B cell (primary cell): Measurements from ENCODE around the gene WDR47. TPM values are rescaled to one million over a fixed set of nuclear protein-coding genes. Genes with fewer than 3 reads are reported as not detected.

Experiments
- ATAC-seq: fragments of 200-7000 bp; cut with Tn5 transposase; one replicate; pipeline ENCODE4 v1.10.0; 2021; ENCODE audit warnings: low read depth, mild to moderate bottlenecking, moderate number of reproducible peaks, moderate library complexity
- CTCF ChIA-PET: fragments of 350-600 bp; sonication (Branson Sonifier 250); formaldehyde crosslinking; loops from one replicate; lab custom pipeline; 2021; ENCODE audit warnings: antibody characterized with exemption, inconsistent platforms; lab: Charles Lee
- POLR2A ChIA-PET: fragments of 350-600 bp; sonication (Branson Sonifier 250); formaldehyde crosslinking; loops from one replicate; lab custom pipeline; 2021; ENCODE audit warnings: antibody characterized with exemption; lab: Charles Lee
- DNase-seq: peaks from one replicate; pipeline ENCODE4 v3.0.0; 2013
- H2AFZ ChIP-seq: 2 replicates; pipeline ENCODE4 v1.6.1; 2012; ENCODE audit warnings: mild to moderate bottlenecking, low read depth, low read length; ENCODE audit not compliant: insufficient read depth, poor library complexity, severe bottlenecking
- H3K27ac ChIP-seq, 2 donors: 1 replicate in 1 of 2; 2 replicates in 1 of 2; pipeline ENCODE4 v1.5.1; 2012 to 2013; ENCODE audit warnings: low read length in 2 of 2, mild to moderate bottlenecking in 2 of 2, moderate library complexity in 1 of 2
- H3K27me3 ChIP-seq, 4 experiments: fragments of 200-600 bp in 1 of 4; sonication (generic) in 1 of 4; replicated peaks in 1 of 4; 1 replicate in 2 of 4; 2 replicates in 2 of 4; pipeline versions ENCODE4 v1.6.1 to v1.7.0; 2013 to 2016; ENCODE audit warnings: low read length in 3 of 4, mild to moderate bottlenecking in 2 of 4, mixed read lengths in 1 of 4, moderate library complexity in 1 of 4; ENCODE audit not compliant: insufficient read depth in 4 of 4, control insufficient read depth in 3 of 4; ENCODE audit errors: control extremely low read depth in 1 of 4
- H3K36me3 ChIP-seq, 2 experiments: replicated peaks in 1 of 2; 1 replicate in 1 of 2; 2 replicates in 1 of 2; pipeline versions ENCODE4 v1.6.1 to v1.7.1; 2013; ENCODE audit warnings: low read length in 1 of 2; ENCODE audit not compliant: insufficient read depth in 2 of 2, control insufficient read depth in 1 of 2; ENCODE audit errors: control extremely low read depth in 1 of 2, extremely low read depth in 1 of 2
- H3K4me1 ChIP-seq, 2 donors: fragments of 200-600 bp in 1 of 2; sonication (generic) in 1 of 2; 1 replicate in 1 of 2; 2 replicates in 1 of 2; pipeline versions ENCODE4 v1.5.1 to v1.6.1; 2013 to 2017; ENCODE audit warnings: low read length in 2 of 2; ENCODE audit not compliant: control insufficient read depth in 2 of 2, insufficient read depth in 2 of 2
- H3K4me2 ChIP-seq: replicated peaks from 2 replicates; pipeline ENCODE3; 2012; ENCODE audit warnings: mild to moderate bottlenecking, low read depth, low read length; ENCODE audit not compliant: poor library complexity, severe bottlenecking
- H3K4me3 ChIP-seq, 5 experiments: fragments of 200-600 bp in 1 of 5; sonication (generic) in 1 of 5; 1 replicate in 3 of 5; 2 replicates in 2 of 5; pipeline versions ENCODE4 v1.5.1 to v1.7.0; 2011 to 2016; ENCODE audit warnings: low read length in 4 of 5, mild to moderate bottlenecking in 4 of 5, low read depth in 2 of 5, control low read depth in 1 of 5, moderate library complexity in 1 of 5; ENCODE audit not compliant: insufficient read depth in 1 of 5; ENCODE audit errors: control extremely low read depth in 1 of 5, extremely low read depth in 1 of 5
- H3K79me2 ChIP-seq: fragments of 200-600 bp; sonication (generic); one replicate; pipeline ENCODE4 v1.6.0; 2016; ENCODE audit warnings: low read length; ENCODE audit not compliant: control insufficient read depth, insufficient read depth
- H3K9ac ChIP-seq: fragments of 200-600 bp; sonication (generic); 2 replicates; pipeline ENCODE4 v1.6.1; 2017; ENCODE audit warnings: mild to moderate bottlenecking, low read length, moderate library complexity
- H3K9me3 ChIP-seq, 3 donors: one replicate each; pipeline versions ENCODE4 v1.6.1 to v1.7.1; 2013; ENCODE audit warnings: low read length in 2 of 3; ENCODE audit not compliant: control insufficient read depth in 2 of 3, insufficient read depth in 1 of 3; ENCODE audit errors: control extremely low read depth in 1 of 3
- H4K20me1 ChIP-seq: 2 replicates; pipeline ENCODE4 v1.6.0; 2012; ENCODE audit warnings: mild to moderate bottlenecking, low read length; ENCODE audit not compliant: insufficient read depth, control insufficient read depth, poor library complexity, severe bottlenecking
- H3K27ac Mint-ChIP-seq: one replicate; pipeline ENCODE4 v1.8.0; 2021; ENCODE audit warnings: mixed read lengths
- H3K27me3 Mint-ChIP-seq: one replicate; pipeline ENCODE4 v1.8.0; 2021; ENCODE audit warnings: mixed read lengths
- H3K4me1 Mint-ChIP-seq: one replicate; pipeline ENCODE4 v1.8.0; 2021; ENCODE audit warnings: mixed read lengths
- H3K4me3 Mint-ChIP-seq: one replicate; pipeline ENCODE4 v1.8.0; 2021; ENCODE audit warnings: mixed read lengths
- H3K9me3 Mint-ChIP-seq: one replicate; pipeline ENCODE4 v1.8.0; 2022; ENCODE audit warnings: mixed read lengths; ENCODE audit not compliant: insufficient read depth
- CTCF ChIP-seq: fragments of 200-600 bp; IDR thresholded peaks from one replicate; pipeline ENCODE4 v1.8.0; 2022; ENCODE audit warnings: antibody characterized with exemption, mild to moderate bottlenecking
- EZH2 ChIP-seq: IDR thresholded peaks from 2 replicates; pipeline ENCODE4 v1.6.1; 2012; ENCODE audit warnings: borderline replicate concordance, low read depth, mild to moderate bottlenecking, moderate library complexity, low read length; ENCODE audit not compliant: insufficient read depth, poor library complexity, severe bottlenecking
- WGBS: methylation state at CpG from one replicate; pipeline ENCODE4 v1.1.5; 2013; ENCODE audit warnings: missing lambda C conversion rate; ENCODE audit not compliant: insufficient coverage; 5-methylcytosine and 5-hydroxymethylcytosine counted together
- intact Hi-C: fragments of 100-400 bp; cut with micrococcal nuclease; formaldehyde crosslinking; loops from one replicate; pipeline ENCODE4 v1.10.0; 2022
- polyA plus RNA-seq: library from polyadenylated mRNA; depleted of rRNA; stranded (reverse); fragments of >200 nt; gene quantifications from 2 replicates; pipeline ENCODE4 v1.2.3, GENCODE V29; 2012
- total RNA-seq, 2 donors: library from RNA; stranded (reverse); fragments of 120-200 nt in 1 of 2; gene quantifications; 1 replicate in 1 of 2; 2 replicates in 1 of 2; pipeline versions ENCODE4 v1.2.3 to v1.2.4, GENCODE V29; 2013 to 2022

Gene WDR47
- total and polyA plus RNA-seq, 2 donors (not counting 1 experiment from before 2014, with no cell fraction given) = 4.4 to 21.6 TPM

- 100% methylated on average over 1 of the region's 3 CpGs for WGBS
- H3K27ac Mint-ChIP-seq = no peak overlapping the region
Observed at GRCh38 chr1:109065137-109065536, 23.2 kb upstream of the WDR47 start.

GRCh38 chr1:109061183-109061582, 19.3 kb upstream of the WDR47 start:
- ATAC-seq = no peak
- Histone ChIP-seq H3K4me1 (no peaks in the 10 kb centered on the region), H3K9ac (no peak overlapping the region), H3K36me3 (peaks cover 1 to 16% of the 10 kb centered on the region in 2 experiments), H3K27ac (no peak overlapping the region), H4K20me1 (no peaks in the 10 kb centered on the region), H2AFZ (no peak overlapping the region), H3K9me3 (no peaks in the 10 kb centered on the region), H3K4me2 (no peak overlapping the region), H3K4me3 (no peak overlapping the region), H3K79me2 (no peaks in the 10 kb centered on the region), H3K27me3 (no peaks in the 10 kb centered on the region)
- WGBS = 100% methylated on average over 2 of the region's 4 CpGs
- Mint-ChIP-seq H3K27me3 (no peaks in the 10 kb centered on the region), H3K4me3 (no peak overlapping the region), H3K27ac (no peak overlapping the region), H3K4me1 (no peaks in the 10 kb centered on the region), H3K9me3 (no peaks in the 10 kb centered on the region)
- CTCF ChIA-PET = interaction anchor here (1.4 kb wide), 1 partner anchor 222 kb away, joined by 3 read pairs; the partner anchor contains the start of gene PSRC1
- POLR2A ChIA-PET = no interaction called here
- no peak for TF ChIP-seq EZH2
- TF ChIP-seq CTCF = no peak
- no peak for DNase-seq
- intact Hi-C loops = no loop called here

More at GRCh38 chr1:109065137-109065536, 23.2 kb upstream of the WDR47 start:
- POLR2A ChIA-PET = no interaction called here
- Histone ChIP-seq H3K27ac (no peak overlapping the region), H3K9me3 (no peaks in the 10 kb centered on the region), H3K4me2 (no peak overlapping the region), H2AFZ (no peak overlapping the region), H3K27me3 (no peaks in the 10 kb centered on the region), H3K9ac (no peak overlapping the region), H3K36me3 (peaks cover 1 to 33% of the 10 kb centered on the region in 2 experiments), H3K79me2 (peaks cover 4% of the 10 kb centered on the region), H3K4me1 (no peaks in the 10 kb centered on the region), H3K4me3 (no peak overlapping the region), H4K20me1 (no peaks in the 10 kb centered on the region)
- ATAC-seq = no peak
- Mint-ChIP-seq H3K4me1 (no peaks in the 10 kb centered on the region), H3K27me3 (no peaks in the 10 kb centered on the region), H3K4me3 (no peak overlapping the region), H3K9me3 (no peaks in the 10 kb centered on the region)
- DNase-seq = no peak
- TF ChIP-seq EZH2 (no peak), CTCF (no peak)
- CTCF ChIA-PET = no interaction called here
- intact Hi-C loops = no loop called here
